Measurements from ENCODE around the gene DCLK1.

DNA sequence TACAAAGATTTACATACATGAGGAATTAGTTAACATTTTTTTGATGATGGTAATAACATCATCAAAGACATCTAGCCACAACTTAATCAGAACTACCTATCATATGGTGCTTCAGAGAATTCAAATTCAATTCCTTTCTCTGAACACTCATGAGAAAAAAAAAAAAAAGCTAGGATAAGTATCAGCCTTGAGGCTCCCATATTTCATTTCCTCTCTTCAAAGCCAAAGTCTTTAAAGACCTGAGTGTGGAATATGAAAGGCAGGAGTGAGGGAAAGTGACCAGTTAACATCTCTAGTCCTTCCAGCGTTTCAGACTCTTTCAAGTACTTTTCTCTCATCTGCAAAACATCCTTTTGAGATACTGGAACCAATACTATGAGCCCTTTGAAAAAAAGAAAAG is 137.5 kb downstream of the DCLK1 start:
- TF ChIP-seq, protein P1, sequence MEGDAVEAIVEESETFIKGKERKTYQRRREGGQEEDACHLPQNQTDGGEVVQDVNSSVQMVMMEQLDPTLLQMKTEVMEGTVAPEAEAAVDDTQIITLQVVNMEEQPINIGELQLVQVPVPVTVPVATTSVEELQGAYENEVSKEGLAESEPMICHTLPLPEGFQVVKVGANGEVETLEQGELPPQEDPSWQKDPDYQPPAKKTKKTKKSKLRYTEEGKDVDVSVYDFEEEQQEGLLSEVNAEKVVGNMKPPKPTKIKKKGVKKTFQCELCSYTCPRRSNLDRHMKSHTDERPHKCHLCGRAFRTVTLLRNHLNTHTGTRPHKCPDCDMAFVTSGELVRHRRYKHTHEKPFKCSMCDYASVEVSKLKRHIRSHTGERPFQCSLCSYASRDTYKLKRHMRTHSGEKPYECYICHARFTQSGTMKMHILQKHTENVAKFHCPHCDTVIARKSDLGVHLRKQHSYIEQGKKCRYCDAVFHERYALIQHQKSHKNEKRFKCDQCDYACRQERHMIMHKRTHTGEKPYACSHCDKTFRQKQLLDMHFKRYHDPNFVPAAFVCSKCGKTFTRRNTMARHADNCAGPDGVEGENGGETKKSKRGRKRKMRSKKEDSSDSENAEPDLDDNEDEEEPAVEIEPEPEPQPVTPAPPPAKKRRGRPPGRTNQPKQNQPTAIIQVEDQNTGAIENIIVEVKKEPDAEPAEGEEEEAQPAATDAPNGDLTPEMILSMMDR (IDR thresholded peaks at IDR 0.05) = no peak
- TF ChIP-seq POLR2A (IDR thresholded peaks at IDR 0.05) = no peak

All from body of pancreas (tissue), 4 donors.